IPS-20b (cell line): ENCODE data around the gene CHMP1B.
A peak's percentile ranks its signal among the peaks of the same experiment; 100 is the strongest.
"Not testable (repeated sequence)": the region's sequence is repeated elsewhere in the genome, so short reads cannot be mapped to it uniquely, and the experiment has no call there.

Experiments used
- H3K27ac ChIP-seq: one replicate; pipeline ENCODE4 v1.5.1; 2013; ENCODE audit warnings: low read length
- H3K27me3 ChIP-seq: 2 replicates; pipeline ENCODE4 v1.6.1; 2013; ENCODE audit warnings: mild to moderate bottlenecking, low read length, inconsistent platforms; ENCODE audit not compliant: insufficient read depth
- H3K36me3 ChIP-seq: 2 replicates; pipeline ENCODE4 v1.6.1; 2013; ENCODE audit warnings: low read depth, mild to moderate bottlenecking, inconsistent platforms, low read length, moderate library complexity; ENCODE audit not compliant: insufficient read depth
- H3K4me1 ChIP-seq: 2 replicates; pipeline ENCODE4 v1.6.1; 2013; ENCODE audit warnings: mild to moderate bottlenecking, control low read depth, inconsistent platforms, low read length, moderate library complexity; ENCODE audit not compliant: insufficient read depth
- H3K4me3 ChIP-seq: 2 replicates; pipeline ENCODE4 v1.5.1; 2013; ENCODE audit warnings: mild to moderate bottlenecking, low read length, inconsistent platforms
- H3K9ac ChIP-seq: 2 replicates; pipeline ENCODE4 v1.6.1; 2013; ENCODE audit warnings: low read depth, mild to moderate bottlenecking, inconsistent platforms, low read length, moderate library complexity
- H3K9me3 ChIP-seq: 2 replicates; pipeline ENCODE4 v1.6.1; 2013; ENCODE audit warnings: mild to moderate bottlenecking, low read depth, low read length, inconsistent platforms; ENCODE audit not compliant: insufficient read depth

Gene CHMP1B

DNA sequence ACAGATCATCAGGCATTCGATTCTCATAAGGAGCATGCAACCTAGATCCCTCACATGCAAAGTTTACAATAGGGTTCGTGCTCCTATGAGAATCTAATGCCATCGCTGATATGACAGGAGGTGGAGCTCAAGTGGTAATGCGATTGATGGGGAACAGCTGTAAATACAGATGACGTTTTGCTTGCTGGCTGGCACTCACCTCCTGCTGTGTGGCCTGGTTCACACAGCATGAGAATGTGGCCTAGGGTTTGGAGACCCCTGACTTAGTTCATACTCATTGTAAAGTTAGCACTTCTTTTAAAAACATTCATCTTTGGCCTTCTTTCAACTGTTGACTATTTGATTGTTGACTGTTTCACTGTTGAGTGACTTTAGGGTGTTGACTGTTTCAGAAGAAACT is 8.7 kb upstream of the CHMP1B start:
- Histone ChIP-seq H3K36me3 (no peaks in the 10 kb centered on the region), H3K27ac (no peak overlapping the region), H3K9ac (no peak overlapping the region), H3K4me1 (peaks cover 2% of the 10 kb centered on the region; the same call in 1 of the 2 replicates), H3K9me3 (no peaks in the 10 kb centered on the region), H3K27me3 (no peaks in the 10 kb centered on the region), H3K4me3 (no peak overlapping the region)

DNA sequence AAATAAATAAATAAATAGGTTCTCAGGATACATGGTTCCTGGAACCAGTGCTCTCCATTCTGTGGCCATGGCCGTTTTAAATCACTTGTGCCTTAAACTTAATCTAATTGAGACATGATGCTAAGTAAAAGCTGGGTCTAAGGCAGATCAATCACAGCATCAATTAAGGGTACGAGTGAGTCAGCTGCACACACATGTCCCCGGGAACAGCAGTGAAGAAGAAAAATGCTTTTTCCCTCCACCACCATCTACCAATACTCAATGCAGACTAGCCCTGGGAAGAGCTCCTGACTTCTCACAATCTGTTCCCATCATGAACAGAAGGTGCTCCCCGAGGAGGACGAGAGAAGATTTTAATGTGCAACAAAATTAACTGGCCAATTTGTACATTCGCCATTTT is 6.8 kb upstream of the CHMP1B start:
- Histone ChIP-seq H3K27me3 (no peaks in the 10 kb centered on the region), H3K9ac (no peak overlapping the region), H3K9me3 (no peaks in the 10 kb centered on the region), H3K36me3 (no peaks in the 10 kb centered on the region), H3K4me3 (no peak overlapping the region), H3K27ac (no peak overlapping the region), H3K4me1 (peaks cover 2% of the 10 kb centered on the region; the same call in 1 of the 2 replicates)

DNA sequence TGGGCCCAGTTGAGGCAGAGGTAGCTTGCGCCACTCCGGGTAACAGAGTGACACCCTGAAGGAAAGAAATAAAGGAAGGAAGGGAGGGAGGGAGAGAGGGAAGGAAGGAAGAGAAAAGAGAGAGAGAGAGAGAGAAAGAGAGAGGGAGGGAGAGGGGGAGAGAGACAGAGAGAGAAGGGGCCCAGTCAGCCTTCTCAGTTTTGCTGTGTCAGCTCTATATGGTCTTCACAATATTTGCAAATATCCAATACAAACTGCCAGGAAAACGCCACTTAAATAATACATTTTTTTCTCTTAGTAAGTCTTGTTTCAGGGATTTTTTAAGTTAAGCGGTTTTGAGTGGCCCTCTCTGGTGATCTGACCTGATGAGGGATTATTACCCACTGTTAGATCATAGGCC is 5.6 kb upstream of the CHMP1B start:
- peaks cover 10% of the 10 kb centered on the region; the same call in 1 of the 2 replicates for H3K4me1 ChIP-seq

DNA sequence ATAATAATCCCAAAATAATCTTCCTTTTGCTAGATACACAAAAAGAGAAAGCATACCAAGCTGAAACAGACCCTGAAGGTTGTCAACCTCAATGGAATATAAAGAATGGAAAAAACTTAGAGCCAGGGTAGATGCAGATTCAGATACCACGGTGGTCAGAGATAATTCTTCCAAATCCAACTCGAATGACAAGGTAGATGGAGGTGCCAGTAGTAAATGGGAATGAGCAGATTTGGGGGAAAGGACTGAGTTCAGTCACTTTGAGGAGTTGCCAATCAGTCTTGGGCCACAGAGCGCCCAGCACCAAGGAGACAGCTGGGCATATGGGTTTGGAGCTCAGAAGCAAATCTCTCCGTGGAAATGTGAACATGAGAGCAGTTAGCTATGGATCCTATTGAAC is 3.4 kb upstream of the CHMP1B start:
- no peaks in the 10 kb centered on the region for H3K36me3 ChIP-seq
- H3K27ac ChIP-seq, result no peak overlapping the region
- no peaks in the 10 kb centered on the region for H3K9me3 ChIP-seq
- no peaks in the 10 kb centered on the region for H3K27me3 ChIP-seq
- H3K4me3 ChIP-seq, result no peak overlapping the region
- peaks cover 10% of the 10 kb centered on the region; the same call in 1 of the 2 replicates for H3K4me1 ChIP-seq
- no peak overlapping the region for H3K9ac ChIP-seq

More for the DNA sequence above, 5.6 kb upstream of the CHMP1B start:
- Histone ChIP-seq H3K27ac (no peak overlapping the region), H3K9ac (no peak overlapping the region), H3K4me3 (no peak overlapping the region), H3K27me3 (no peaks in the 10 kb centered on the region), H3K36me3 (no peaks in the 10 kb centered on the region), H3K9me3 (no peaks in the 10 kb centered on the region)

DNA sequence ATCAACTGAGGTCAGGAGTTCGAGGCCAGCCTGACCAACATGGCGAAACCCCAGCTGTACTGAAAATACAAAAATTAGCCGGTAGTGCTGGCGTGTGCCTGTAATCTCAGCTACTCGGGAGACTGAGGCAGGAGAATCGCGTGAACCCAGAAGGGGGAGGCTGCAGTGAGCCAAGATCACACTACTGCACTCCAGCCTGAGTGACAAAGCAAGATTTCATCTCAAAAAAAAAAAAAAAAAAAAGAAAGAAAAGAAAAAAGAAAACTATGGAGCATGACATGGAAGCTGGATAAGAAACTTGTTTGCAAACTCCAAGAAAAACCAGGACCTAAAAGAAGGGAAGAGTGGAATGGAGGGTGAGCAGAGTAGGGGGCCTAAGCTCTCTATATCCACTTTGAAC is 1.9 kb upstream of the CHMP1B start:
- no peaks in the 10 kb centered on the region for H3K36me3 ChIP-seq
- H3K9me3 ChIP-seq, result no peaks in the 10 kb centered on the region
- no peak overlapping the region for H3K9ac ChIP-seq
- peaks cover 10% of the 10 kb centered on the region; the same call in 1 of the 2 replicates for H3K4me1 ChIP-seq
- no peaks in the 10 kb centered on the region for H3K27me3 ChIP-seq
- no peak overlapping the region for H3K4me3 ChIP-seq
- H3K27ac ChIP-seq, result no peak overlapping the region

DNA sequence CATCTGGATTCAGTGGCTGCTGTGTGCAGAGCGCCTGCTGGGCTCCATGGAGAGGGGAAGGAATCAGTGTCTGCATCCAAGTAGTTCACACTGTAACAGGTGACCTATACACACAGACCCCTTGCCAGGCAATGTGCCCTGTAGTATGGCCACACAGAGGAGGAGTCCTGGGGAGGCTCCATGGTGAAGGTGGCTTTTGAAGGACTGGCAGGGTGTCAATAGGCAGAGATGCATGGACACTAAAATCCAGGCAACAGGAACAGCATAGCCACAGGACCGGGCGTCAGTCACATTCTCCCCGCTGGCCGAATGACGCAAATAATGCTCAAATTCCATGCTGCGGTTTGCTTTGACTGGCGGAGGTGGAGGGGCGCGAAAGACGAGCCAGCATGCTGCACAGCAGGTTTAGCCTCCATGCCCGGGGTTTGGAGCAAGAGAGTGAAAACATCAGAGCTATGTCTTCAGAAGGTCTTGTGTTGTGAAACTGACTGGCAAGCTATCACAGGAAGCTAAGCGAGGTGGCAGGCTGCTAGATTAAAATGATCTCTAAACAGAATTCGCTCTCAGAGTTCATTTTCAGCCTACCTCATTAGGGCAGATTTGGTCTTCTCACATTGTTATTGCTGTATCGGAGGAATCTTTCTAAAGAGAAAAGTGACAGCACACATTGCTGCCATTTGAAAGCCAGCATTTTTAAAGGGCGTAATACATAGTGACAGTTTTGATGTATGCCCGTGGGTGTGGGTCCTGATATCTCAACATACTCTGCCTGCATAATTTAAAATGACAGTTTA is 1.2 kb upstream of the CHMP1B start:
- Histone ChIP-seq H3K27me3 (no peaks in the 10 kb centered on the region), H3K36me3 (no peaks in the 10 kb centered on the region), H3K9ac (peak overlapping the region; percentile 74; the same call in 1 of the 2 replicates), H3K4me1 (peaks cover 10% of the 10 kb centered on the region; the same call in 1 of the 2 replicates), H3K4me3 (peak overlapping the region; percentile 99; the same call in 1 of the 2 replicates), H3K27ac (no peak overlapping the region), H3K9me3 (no peaks in the 10 kb centered on the region)

DNA sequence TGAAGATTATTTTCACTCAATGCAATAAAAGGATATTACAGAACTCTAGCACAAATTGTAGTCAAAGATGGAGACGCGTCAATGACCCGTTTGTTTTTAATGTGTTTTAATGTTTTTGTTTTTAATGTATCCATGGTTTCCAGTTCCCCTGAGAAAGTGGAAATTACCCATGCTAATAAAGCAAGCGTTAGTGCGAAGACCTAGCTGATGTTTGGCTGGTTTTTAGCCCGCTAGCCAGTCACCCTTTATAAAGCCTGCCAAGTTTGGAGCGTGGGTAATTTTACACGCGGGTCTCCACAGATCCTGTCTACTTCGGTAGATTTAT is 430 bp upstream of the CHMP1B start:
- H3K9me3 ChIP-seq, result no peaks in the 10 kb centered on the region
- no peaks in the 10 kb centered on the region for H3K36me3 ChIP-seq
- H3K4me1 ChIP-seq, result peaks cover 10% of the 10 kb centered on the region; the same call in 1 of the 2 replicates
- peak overlapping the region; percentile 74; the same call in 1 of the 2 replicates for H3K9ac ChIP-seq
- H3K4me3 ChIP-seq, result peak overlapping the region; percentile 99
- H3K27ac ChIP-seq, result no peak overlapping the region
- H3K27me3 ChIP-seq, result no peaks in the 10 kb centered on the region

DNA sequence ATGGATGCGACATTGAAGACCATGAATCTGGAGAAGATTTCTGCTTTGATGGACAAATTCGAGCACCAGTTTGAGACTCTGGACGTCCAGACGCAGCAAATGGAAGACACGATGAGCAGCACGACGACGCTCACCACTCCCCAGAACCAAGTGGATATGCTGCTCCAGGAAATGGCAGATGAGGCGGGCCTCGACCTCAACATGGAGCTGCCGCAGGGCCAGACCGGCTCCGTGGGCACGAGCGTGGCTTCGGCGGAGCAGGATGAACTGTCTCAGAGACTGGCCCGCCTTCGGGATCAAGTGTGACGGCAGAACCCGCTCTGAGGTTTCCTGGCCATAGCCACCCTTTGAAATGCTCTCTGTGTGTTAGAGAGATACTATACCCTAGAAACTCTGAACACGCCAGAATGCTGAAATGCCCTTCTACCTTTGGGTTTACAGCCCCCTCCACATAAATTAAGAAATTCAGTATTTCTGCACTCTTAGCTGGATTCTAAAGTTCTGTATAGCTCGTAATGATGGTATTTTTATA is 659 bp downstream of the CHMP1B start:
- H3K4me3 ChIP-seq, result peak overlapping the region; percentile 99
- peak overlapping the region; percentile 72 for H3K27ac ChIP-seq
- H3K9me3 ChIP-seq, result no peaks in the 10 kb centered on the region
- no peaks in the 10 kb centered on the region for H3K36me3 ChIP-seq
- H3K4me1 ChIP-seq, result peaks cover 11% of the 10 kb centered on the region; the same call in 1 of the 2 replicates
- H3K27me3 ChIP-seq, result no peaks in the 10 kb centered on the region
- H3K9ac ChIP-seq, result peak overlapping the region; percentile 97

DNA sequence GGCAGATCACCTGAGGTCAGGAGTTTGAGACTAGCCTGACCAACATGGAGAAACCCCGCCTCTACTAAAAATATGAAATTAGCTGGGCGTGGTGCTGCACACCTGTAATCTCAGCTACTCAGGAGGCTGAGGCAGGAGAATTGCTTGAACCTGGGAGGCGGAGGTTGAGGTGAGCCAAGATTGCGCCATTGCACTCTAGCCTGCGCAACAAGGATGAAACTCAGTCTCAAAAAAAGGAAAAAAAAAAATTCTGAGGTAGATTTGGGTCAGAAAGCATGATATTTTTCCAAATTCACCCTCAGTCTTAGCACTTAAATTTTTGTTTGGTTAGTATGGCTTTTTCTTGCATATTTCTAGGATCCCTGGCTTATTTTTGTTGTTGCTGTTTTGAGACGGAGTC is 3.3 kb downstream of the CHMP1B start:
- H3K36me3 ChIP-seq, H3K27me3 ChIP-seq, H3K4me3 ChIP-seq, H3K27ac ChIP-seq, H3K9me3 ChIP-seq, H3K9ac ChIP-seq: not testable (repeated sequence)
- H3K4me1 ChIP-seq, result peaks cover 20% of the 10 kb centered on the region; the same call in 1 of the 2 replicates

DNA sequence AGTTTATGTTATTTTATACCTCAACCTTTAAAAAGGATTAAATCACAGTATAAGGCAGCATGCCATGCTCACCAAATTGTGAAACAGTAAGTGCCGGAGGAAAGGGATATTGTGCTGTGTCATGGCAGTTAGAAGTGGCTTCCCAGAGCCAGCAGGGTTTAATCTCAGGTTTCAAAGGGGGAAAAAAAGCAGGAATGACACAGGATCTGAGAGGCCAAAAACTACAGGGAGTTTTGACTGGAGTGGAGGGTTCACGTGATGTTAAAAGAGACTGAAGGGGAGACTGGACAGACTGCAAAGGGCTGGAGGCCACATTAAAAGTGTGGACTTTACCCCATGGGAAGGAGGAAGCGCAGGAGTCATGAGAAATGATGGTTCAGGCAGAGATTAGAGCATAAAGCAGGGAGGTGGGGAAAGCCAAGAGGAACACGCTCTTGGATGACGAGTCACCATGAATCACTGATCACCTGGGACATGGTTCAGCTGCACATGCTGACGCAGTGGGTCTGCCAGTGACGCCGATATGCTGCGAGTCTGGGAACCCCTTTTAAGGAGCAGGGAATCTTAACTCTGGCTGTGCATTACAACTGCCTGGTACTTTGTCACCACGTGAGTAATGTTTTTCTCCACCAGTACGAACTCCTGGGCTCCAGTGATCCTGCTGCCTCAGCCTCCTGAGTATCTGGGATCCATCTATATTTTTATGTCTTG is 6.1 kb downstream of the CHMP1B start:
- Histone ChIP-seq H3K9me3 (no peaks in the 10 kb centered on the region), H3K4me3 (peak overlapping the region; percentile 25; the same call in 1 of the 2 replicates), H3K27ac (peak overlapping the region; percentile 16), H3K4me1 (peaks cover 10% of the 10 kb centered on the region; the same call in 1 of the 2 replicates), H3K9ac (peak overlapping the region; percentile 63; the same call in 1 of the 2 replicates), H3K36me3 (no peaks in the 10 kb centered on the region), H3K27me3 (no peaks in the 10 kb centered on the region)

DNA sequence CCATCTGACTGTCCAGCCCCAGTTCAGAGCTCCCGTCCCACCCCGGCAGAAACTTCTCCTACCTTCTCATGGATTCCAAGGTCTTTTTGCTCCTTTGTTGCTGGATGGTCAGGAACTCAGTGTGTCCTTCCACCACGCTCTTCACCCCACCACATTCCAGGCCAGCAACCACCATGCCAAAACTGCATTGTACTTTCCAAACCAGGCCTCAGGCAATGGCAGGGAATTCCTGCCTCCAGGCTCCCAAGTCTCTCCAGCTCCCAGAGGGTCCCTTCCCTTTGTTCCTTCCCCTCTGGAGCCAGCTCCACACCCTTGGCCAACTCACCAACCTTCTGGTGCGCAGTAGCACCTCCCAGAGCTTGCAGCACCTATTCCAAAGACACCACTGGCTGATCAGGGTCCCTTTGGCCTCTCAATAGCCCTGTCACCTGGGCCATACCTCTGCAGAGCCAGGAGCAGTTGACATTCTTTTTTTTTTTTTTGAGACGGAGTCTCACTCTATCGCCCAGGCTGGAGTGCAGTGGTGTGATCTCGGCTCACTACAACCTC is 8.1 kb downstream of the CHMP1B start:
- no peaks in the 10 kb centered on the region for H3K36me3 ChIP-seq

More for the DNA sequence above, 8.1 kb downstream of the CHMP1B start:
- Histone ChIP-seq H3K9ac (no peak overlapping the region), H3K4me1 (peaks cover 10% of the 10 kb centered on the region; the same call in 1 of the 2 replicates), H3K9me3 (no peaks in the 10 kb centered on the region), H3K27me3 (no peaks in the 10 kb centered on the region), H3K27ac (no peak overlapping the region), H3K4me3 (no peak overlapping the region)
